NCI-H187 treated with DMSO at 0.1 percent for 48 hours (cell line): ENCODE results near the gene ZKSCAN4.

ENCODE experiments used
- DNase-seq: peaks from one replicate; lab custom pipeline; 2025; lab: John Stamatoyannopoulos, UW

The ZKSCAN4 gene

DNA sequence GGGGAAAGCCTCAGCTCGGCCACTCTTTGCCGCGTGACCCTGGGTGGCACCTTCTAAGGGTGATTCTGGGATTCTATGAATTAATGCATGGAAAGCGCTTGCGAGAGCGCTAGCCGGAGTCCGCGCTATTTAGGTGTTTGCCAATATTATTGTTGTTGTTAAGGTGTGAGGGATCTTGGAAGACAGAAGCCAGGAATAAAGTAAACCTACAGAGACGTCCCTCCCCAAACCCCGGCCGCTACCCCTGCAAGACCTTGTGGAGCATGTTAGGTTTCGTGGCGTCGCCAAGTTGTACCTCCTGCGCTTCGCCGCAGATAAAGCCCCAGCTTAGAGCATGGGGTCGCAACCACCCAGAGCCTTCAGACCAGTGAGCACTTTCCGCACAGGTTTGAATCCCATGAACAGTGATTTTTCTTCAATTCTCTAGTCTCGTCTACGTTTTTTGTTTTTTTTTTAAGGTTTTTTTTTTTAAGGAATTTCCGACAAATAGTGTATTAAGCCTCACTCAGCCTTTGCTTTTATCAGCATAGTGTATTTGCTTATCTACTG is 43.9 kb downstream of the ZKSCAN4 start:
- no peak for DNase-seq

- no peak for DNase-seq
These were observed 44.5 kb downstream of the ZKSCAN4 start for GRCh38 chr6:28207510-28208110.

GRCh38 chr6:28206928-28207509 is 45.0 kb downstream of the ZKSCAN4 start:
- DNase-seq, result no peak

DNA sequence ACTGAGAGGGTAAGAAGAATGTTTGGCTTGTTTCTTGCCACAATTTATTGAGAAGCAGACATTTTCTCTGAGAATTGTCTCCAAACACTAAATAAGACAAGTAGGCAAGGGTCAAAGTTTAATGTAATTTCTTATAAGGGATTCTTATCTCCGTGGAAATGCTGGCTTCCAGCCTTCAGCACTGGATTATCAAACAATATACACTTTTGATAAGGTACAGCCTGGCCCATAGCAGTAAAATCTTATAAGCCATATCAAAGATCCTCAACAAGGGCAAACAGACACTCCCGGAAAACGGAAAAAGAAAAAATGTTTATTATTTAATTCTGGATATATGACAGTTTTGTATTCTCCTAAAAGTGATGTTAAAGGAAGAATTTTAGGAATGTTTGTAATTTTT is 45.5 kb downstream of the ZKSCAN4 start:
- no peak for DNase-seq

GRCh38 chr6:28205879-28206278 is 46.2 kb downstream of the ZKSCAN4 start:
- no peak for DNase-seq

- no peak for DNase-seq
These were observed 48.9 kb downstream of the ZKSCAN4 start for GRCh38 chr6:28203201-28203600.

DNA sequence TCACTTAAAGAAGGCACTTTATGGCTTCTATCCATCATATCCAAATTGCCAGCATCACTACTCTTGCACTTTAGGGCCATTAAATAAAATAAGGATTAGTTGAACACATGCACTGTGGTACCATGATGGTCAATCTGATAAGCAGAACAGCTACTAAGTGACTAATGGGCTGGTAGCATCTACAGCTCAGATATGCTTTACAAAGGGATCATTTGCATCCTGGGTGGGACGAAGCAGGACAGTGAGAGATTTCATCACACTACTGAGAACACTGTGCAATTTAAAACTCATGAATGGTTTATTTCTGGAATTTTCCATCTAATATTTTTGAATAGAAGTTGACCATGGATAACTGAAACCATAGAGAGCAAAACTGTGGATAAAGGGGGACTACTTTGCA is 52.0 kb downstream of the ZKSCAN4 start:
- DNase-seq, result no peak
